MM.1S (cell line): ENCODE results near the gene NTM.

Source experiments
- EZH2 ChIP-seq: fragments of 300-600 bp; sonication (generic); optimal IDR thresholded peaks from 2 replicates; pipeline ENCODE3; 2017; ENCODE audit warnings: low read depth, mild to moderate bottlenecking, antibody characterized with exemption, low read length, mixed read lengths
- EZH2phosphoT487 ChIP-seq: fragments of 300-600 bp; sonication (generic); IDR thresholded peaks from 2 replicates; pipeline ENCODE4 v1.6.1; 2018; ENCODE audit warnings: antibody characterized with exemption, low read length
- TF ChIP-seq, protein P1 (sequence below): fragments of 300-600 bp; sonication (generic); IDR thresholded peaks from 2 replicates; pipeline ENCODE4 v1.5.1; 2016; ENCODE audit warnings: antibody characterized with exemption, low read length, mixed read lengths

- TF ChIP-seq EZH2 = no peak
- TF ChIP-seq, protein P1, sequence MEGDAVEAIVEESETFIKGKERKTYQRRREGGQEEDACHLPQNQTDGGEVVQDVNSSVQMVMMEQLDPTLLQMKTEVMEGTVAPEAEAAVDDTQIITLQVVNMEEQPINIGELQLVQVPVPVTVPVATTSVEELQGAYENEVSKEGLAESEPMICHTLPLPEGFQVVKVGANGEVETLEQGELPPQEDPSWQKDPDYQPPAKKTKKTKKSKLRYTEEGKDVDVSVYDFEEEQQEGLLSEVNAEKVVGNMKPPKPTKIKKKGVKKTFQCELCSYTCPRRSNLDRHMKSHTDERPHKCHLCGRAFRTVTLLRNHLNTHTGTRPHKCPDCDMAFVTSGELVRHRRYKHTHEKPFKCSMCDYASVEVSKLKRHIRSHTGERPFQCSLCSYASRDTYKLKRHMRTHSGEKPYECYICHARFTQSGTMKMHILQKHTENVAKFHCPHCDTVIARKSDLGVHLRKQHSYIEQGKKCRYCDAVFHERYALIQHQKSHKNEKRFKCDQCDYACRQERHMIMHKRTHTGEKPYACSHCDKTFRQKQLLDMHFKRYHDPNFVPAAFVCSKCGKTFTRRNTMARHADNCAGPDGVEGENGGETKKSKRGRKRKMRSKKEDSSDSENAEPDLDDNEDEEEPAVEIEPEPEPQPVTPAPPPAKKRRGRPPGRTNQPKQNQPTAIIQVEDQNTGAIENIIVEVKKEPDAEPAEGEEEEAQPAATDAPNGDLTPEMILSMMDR = no peak
- no peak for TF ChIP-seq EZH2phosphoT487
Measured at GRCh38 chr11:131428853-131429252, 58.4 kb downstream of the NTM start.
